Left renal cortex interstitium (tissue), 4 donors: ENCODE results near the gene NAV3. TPM values are rescaled to one million over a fixed set of nuclear protein-coding genes. Genes with fewer than 3 reads are reported as not detected.

Experiments
- DNase-seq, 4 donors: peaks; one replicate each; pipeline ENCODE4 v3.0.0-alpha.2; 2013; ENCODE audit warnings: low read depth in 4 of 4, low spot score in 2 of 4, missing footprints in 1 of 4
- polyA plus RNA-seq, 4 donors: library from polyadenylated mRNA; unstranded; fragments of 120-200 nt; gene quantifications; one replicate each; pipeline ENCODE4 v1.2.1, GENCODE V29; 2013; ENCODE audit not compliant: insufficient read length in 4 of 4

The NAV3 gene
- polyA plus RNA-seq, 4 donors: 7.3 to 10.5 (median 8.8) TPM

GRCh38 chr12:78036874-78037273 is 206.2 kb downstream of the NAV3 start:
- no peak for DNase-seq

GRCh38 chr12:78037707-78038106 is 207.0 kb downstream of the NAV3 start:
- DNase-seq: no peak

- no peak for DNase-seq
Observed at GRCh38 chr12:78038541-78038940, 207.8 kb downstream of the NAV3 start.

- DNase-seq: no peak
Observed at GRCh38 chr12:78038986-78039385, 208.3 kb downstream of the NAV3 start.

- DNase-seq: no peak
Observed at GRCh38 chr12:78040111-78040510, 209.4 kb downstream of the NAV3 start.

- DNase-seq: no peak
Observed at GRCh38 chr12:78050790-78051189, 220.1 kb downstream of the NAV3 start.

GRCh38 chr12:78055545-78055944 is 224.9 kb downstream of the NAV3 start:
- no peak for DNase-seq

- no peak for DNase-seq
Observed at GRCh38 chr12:78057075-78057474, 226.4 kb downstream of the NAV3 start.

GRCh38 chr12:78060186-78060585 is 229.5 kb downstream of the NAV3 start:
- no peak for DNase-seq

GRCh38 chr12:78062786-78063185 is 232.1 kb downstream of the NAV3 start:
- DNase-seq: no peak

- DNase-seq: no peak
Observed at GRCh38 chr12:78081590-78082314, 251.1 kb downstream of the NAV3 start.

GRCh38 chr12:78085542-78086182 is 255.0 kb downstream of the NAV3 start:
- no peak for DNase-seq

- DNase-seq: no peak
Observed at GRCh38 chr12:78086553-78087362, 256.1 kb downstream of the NAV3 start.

GRCh38 chr12:78087363-78087675 is 256.6 kb downstream of the NAV3 start:
- DNase-seq: no peak

- DNase-seq: no peak
Observed at GRCh38 chr12:78088391-78088832, 257.7 kb downstream of the NAV3 start.

- no peak for DNase-seq
Observed at GRCh38 chr12:78090266-78090665, 259.6 kb downstream of the NAV3 start.

- DNase-seq: no peak
Observed at GRCh38 chr12:78095623-78096022, 264.9 kb downstream of the NAV3 start.

- DNase-seq: peak in 3 of 4 donors; percentile 22 to 49 (median 34)
Observed at GRCh38 chr12:78096909-78097597, 266.4 kb downstream of the NAV3 start.

GRCh38 chr12:78099806-78100205 is 269.1 kb downstream of the NAV3 start:
- no peak for DNase-seq

- DNase-seq: no peak
Observed at GRCh38 chr12:78101113-78101876, 270.6 kb downstream of the NAV3 start.
